Measurements from ENCODE around the gene TLCD3B.

DNA sequence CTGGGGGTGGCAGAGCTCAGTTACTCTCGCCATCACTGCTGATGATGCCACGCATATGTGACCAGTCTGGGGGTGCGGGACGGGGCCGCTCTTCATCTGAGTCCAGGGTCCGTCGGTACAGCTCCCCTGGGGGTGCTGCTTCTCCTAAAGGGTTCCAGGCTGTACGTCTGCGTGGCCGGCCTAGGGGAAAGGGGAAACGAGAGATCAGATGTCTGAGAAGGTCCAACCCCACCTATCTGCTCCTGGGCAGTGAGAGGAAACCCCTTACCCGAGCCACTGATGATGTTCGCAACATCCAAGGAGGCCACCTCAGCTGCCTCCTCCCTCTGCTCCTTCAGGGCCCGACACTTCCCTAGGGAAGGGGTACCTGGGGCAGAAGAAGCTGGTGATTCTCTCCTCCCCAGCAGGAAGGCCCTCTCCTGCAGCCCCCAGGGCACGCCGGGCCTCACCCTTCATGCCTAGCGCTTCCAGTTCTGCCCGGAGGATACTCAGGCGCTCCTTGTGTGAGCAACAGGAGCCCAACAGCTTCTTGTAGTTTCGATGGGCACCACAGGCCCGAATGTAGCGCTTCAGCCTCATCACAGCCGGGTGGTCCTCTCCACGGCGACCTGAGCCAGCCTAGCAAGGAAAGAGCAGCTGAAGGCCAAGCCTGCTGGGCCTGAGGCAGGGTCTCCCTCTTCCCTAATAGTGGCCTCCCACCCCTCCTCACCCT is 37.7 kb downstream of the TLCD3B start:
- TF ChIP-seq, protein P1, sequence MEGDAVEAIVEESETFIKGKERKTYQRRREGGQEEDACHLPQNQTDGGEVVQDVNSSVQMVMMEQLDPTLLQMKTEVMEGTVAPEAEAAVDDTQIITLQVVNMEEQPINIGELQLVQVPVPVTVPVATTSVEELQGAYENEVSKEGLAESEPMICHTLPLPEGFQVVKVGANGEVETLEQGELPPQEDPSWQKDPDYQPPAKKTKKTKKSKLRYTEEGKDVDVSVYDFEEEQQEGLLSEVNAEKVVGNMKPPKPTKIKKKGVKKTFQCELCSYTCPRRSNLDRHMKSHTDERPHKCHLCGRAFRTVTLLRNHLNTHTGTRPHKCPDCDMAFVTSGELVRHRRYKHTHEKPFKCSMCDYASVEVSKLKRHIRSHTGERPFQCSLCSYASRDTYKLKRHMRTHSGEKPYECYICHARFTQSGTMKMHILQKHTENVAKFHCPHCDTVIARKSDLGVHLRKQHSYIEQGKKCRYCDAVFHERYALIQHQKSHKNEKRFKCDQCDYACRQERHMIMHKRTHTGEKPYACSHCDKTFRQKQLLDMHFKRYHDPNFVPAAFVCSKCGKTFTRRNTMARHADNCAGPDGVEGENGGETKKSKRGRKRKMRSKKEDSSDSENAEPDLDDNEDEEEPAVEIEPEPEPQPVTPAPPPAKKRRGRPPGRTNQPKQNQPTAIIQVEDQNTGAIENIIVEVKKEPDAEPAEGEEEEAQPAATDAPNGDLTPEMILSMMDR (IDR thresholded peaks at IDR 0.05; ENCODE audit: insufficient read depth, low read depth, low read length), result no peak
- no peak for TF ChIP-seq EZH2 (IDR thresholded peaks at IDR 0.05; ENCODE audit: insufficient read depth, low read length)
